GM19372 (cell line): Measurements from ENCODE around the gene TDRKH.
"Not testable (repeated sequence)": the region's sequence is repeated elsewhere in the genome, so short reads cannot be mapped to it uniquely, and the experiment has no call there.

Source experiments
- ATAC-seq: cut with Tn5 transposase; IDR thresholded peaks from one replicate; pipeline ENCODE4 v1.9.1; 2021; ENCODE audit warnings: mild to moderate bottlenecking, low read depth, moderate library complexity; ENCODE audit not compliant: unreplicated experiment

Gene TDRKH

GRCh38 chr1:151768351-151769066 is 21.8 kb downstream of the TDRKH start:
- ATAC-seq, result not testable (repeated sequence)

GRCh38 chr1:151763990-151764389 is 26.3 kb downstream of the TDRKH start:
- no peak for ATAC-seq

GRCh38 chr1:151762941-151763921 is 27.1 kb downstream of the TDRKH start, which contains the start of gene MRPL9:
MRPL9 (minus strand) TSS chr1:151763496; CDS start chr1:151763479, 17 bp downstream.
- peak; percentile 97 for ATAC-seq

- no peak for ATAC-seq
Observed at GRCh38 chr1:151760597-151761385, 29.5 kb downstream of the TDRKH start.

GRCh38 chr1:151759241-151759640 is 31.1 kb downstream of the TDRKH start:
- ATAC-seq, result no peak

- ATAC-seq, result no peak
Observed at GRCh38 chr1:151756291-151756690, 34.0 kb downstream of the TDRKH start.

- ATAC-seq, result no peak
Observed at GRCh38 chr1:151741516-151741915, 48.8 kb downstream of the TDRKH start.

GRCh38 chr1:151739590-151740355 is 50.5 kb downstream of the TDRKH start:
- ATAC-seq, result no peak

GRCh38 chr1:151737479-151737878 is 52.8 kb downstream of the TDRKH start:
- no peak for ATAC-seq

GRCh38 chr1:151737026-151737425 is 53.3 kb downstream of the TDRKH start:
- ATAC-seq, result no peak

- not testable (repeated sequence) for ATAC-seq
Observed at GRCh38 chr1:151733995-151734394, 56.3 kb downstream of the TDRKH start.

- ATAC-seq, result no peak
Observed at GRCh38 chr1:151733126-151733525, 57.2 kb downstream of the TDRKH start.

GRCh38 chr1:151729966-151730291 is 60.4 kb downstream of the TDRKH start:
- no peak for ATAC-seq

GRCh38 chr1:151729157-151729965 is 60.9 kb downstream of the TDRKH start:
- ATAC-seq, result no peak

GRCh38 chr1:151728151-151729054 is 61.9 kb downstream of the TDRKH start:
- no peak for ATAC-seq

GRCh38 chr1:151723726-151724370 is 66.5 kb downstream of the TDRKH start:
- no peak for ATAC-seq
